ENCODE data around the gene CSTF3. TPM values are rescaled to one million over a fixed set of nuclear protein-coding genes. Genes with fewer than 3 reads are reported as not detected.

Gene CSTF3
- total and polyA plus RNA-seq, 9 of the 15 experiments (the other 6 are each of a cell fraction or from before 2014, with no cell fraction given), result 37.0 to 111 (median 61.0) TPM

DNA sequence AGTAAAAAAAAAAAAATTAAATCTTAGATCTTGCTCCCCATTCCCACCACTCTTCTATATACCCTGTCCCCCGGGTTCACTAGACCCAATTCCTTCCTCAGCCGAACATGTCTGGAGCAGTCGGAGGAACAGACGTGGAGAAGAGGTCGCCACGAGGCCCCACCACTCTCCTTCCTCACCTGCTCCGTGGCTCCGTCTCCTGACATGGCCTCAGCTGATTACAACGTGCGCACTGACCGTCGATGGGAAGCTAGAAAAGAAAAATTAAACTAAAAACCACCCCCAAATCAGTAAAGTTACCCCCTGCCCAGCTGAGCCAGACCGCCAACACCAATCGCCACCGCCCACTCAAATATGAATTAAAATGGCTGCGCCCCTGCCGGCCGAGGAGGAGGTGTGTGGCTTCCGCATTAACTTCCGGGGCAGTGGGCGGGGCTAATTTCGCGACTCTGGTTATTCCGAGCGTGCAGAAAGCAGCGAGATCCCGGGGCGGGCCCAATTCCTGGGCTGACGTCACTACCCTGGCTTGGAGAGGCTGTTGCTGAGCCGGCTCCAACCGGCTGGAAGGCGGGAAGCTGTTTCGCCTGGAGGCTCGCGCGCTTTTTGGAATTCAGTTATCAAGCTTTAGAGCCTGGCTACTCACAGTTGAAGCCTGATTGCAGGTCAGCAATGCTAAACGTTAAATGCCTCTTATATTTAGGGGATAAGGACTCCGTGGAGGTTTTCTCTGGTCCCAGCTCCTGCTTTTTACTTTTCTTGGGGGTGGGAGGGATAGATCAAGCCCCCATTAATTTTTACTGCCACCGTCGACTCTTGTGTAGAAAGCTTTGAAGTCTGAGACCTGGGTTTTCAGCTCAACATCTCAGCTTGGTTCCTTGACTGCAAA lies at the start of gene CSTF3 (continued):
- TF ChIP-seq HNRNPLL (IDR thresholded peaks at IDR 0.05; ENCODE audit: low read depth, low read length, poor library complexity, severe bottlenecking) (no peak), MTA3 (IDR thresholded peaks at IDR 0.05; ENCODE audit: borderline replicate concordance) (peak; percentile 62), ZNF583 (CRISPR knock-in tag; IDR thresholded peaks at IDR 0.05) (no peak; the same call in 1 of the 2 replicates), PTBP1 (IDR thresholded peaks at IDR 0.05; ENCODE audit: low read depth, low read length) (0 out of 2 replicates have a peak, but pooled peaks have one; percentile 52), ZC3H8 (IDR thresholded peaks at IDR 0.05) (no peak), FUS (optimal IDR thresholded peaks at IDR 0.05; ENCODE audit: low read depth, low read length) (no peak), SAFB (IDR thresholded peaks at IDR 0.05; ENCODE audit: borderline replicate concordance, low read depth, low read length) (no peak), MXD1 (CRISPR knock-in tag; IDR thresholded peaks at IDR 0.05; ENCODE audit: borderline replicate concordance, poor library complexity, severe bottlenecking) (no peak), SIN3B (IDR thresholded peaks at IDR 0.05; ENCODE audit: low read depth) (0 out of 2 replicates have a peak, but pooled peaks have one; percentile 6), ZNF174 (CRISPR knock-in tag; IDR thresholded peaks at IDR 0.05) (no peak), STAT5A (IDR thresholded peaks at IDR 0.05; ENCODE audit: borderline replicate concordance, low read length) (peak; percentile 25; the same call in 1 of the 2 replicates), ZNF274 (IDR thresholded peaks at IDR 0.05; ENCODE audit: borderline replicate concordance, low read depth, low read length) (no peak), ZZZ3 (IDR thresholded peaks at IDR 0.05) (no peak), SMARCA5 (IDR thresholded peaks at IDR 0.05) (no peak), POLR3A (IDR thresholded peaks at IDR 0.05; ENCODE audit: borderline replicate concordance, extremely low read depth, insufficient read depth, insufficient read length) (no peak), TEAD4 (IDR thresholded peaks at IDR 0.05; ENCODE audit: low read length) (peak; percentile 81), TEAD4 (CRISPR knock-in tag; IDR thresholded peaks at IDR 0.05; ENCODE audit: borderline replicate concordance) (no peak), KHSRP (IDR thresholded peaks at IDR 0.05) (peak; percentile 52; the same call in 1 of the 2 replicates), SETDB1 (IDR thresholded peaks at IDR 0.05; ENCODE audit: low read length) (no peak), ZNF133 (CRISPR knock-in tag; IDR thresholded peaks at IDR 0.05) (no peak), MBD2 (IDR thresholded peaks at IDR 0.05; ENCODE audit: borderline replicate concordance, low read depth) (peak; percentile 72; the same call in 1 of the 2 replicates), CHD2 (IDR thresholded peaks at IDR 0.05; ENCODE audit: low read depth, low read length) (peak; percentile 78), FOSL1 (tag; conservative IDR thresholded peaks at IDR 0.05) (peak; percentile 50; the same call in 1 of the 2 replicates)
- TF ChIP-seq, protein P1, sequence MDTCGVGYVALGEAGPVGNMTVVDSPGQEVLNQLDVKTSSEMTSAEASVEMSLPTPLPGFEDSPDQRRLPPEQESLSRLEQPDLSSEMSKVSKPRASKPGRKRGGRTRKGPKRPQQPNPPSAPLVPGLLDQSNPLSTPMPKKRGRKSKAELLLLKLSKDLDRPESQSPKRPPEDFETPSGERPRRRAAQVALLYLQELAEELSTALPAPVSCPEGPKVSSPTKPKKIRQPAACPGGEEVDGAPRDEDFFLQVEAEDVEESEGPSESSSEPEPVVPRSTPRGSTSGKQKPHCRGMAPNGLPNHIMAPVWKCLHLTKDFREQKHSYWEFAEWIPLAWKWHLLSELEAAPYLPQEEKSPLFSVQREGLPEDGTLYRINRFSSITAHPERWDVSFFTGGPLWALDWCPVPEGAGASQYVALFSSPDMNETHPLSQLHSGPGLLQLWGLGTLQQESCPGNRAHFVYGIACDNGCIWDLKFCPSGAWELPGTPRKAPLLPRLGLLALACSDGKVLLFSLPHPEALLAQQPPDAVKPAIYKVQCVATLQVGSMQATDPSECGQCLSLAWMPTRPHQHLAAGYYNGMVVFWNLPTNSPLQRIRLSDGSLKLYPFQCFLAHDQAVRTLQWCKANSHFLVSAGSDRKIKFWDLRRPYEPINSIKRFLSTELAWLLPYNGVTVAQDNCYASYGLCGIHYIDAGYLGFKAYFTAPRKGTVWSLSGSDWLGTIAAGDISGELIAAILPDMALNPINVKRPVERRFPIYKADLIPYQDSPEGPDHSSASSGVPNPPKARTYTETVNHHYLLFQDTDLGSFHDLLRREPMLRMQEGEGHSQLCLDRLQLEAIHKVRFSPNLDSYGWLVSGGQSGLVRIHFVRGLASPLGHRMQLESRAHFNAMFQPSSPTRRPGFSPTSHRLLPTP (IDR thresholded peaks at IDR 0.05; ENCODE audit: borderline replicate concordance, extremely low read depth, insufficient read length), result no peak
